GM13976 (cell line): ENCODE results near the gene HOXB5.

Source experiments
- DNase-seq: peaks from one replicate; pipeline ENCODE4 v3.0.0; 2012; ENCODE audit warnings: low spot score
- CTCF ChIP-seq: IDR thresholded peaks from 2 replicates; pipeline ENCODE4 v1.5.1; 2012; ENCODE audit warnings: borderline replicate concordance, mild to moderate bottlenecking; ENCODE audit not compliant: insufficient read depth; ENCODE audit errors: extremely low read depth, missing control alignments, control extremely low read depth
- in situ Hi-C: fragments of 300-500 bp; cut with MboI; formaldehyde crosslinking; loops from one replicate; pipeline ENCODE4 v1.12.0; 2022; ENCODE audit warnings: low sequenced_read_pairs, mixed read lengths, inconsistent platforms; ENCODE audit not compliant: unreplicated experiment

HOXB5 gene

GRCh38 chr17:48633266-48633677 lies 39.7 kb upstream of the HOXB5 start:
- no peak for TF ChIP-seq CTCF
- in situ Hi-C loops, result no loop called here
- no peak for DNase-seq

- TF ChIP-seq CTCF, result no peak
- no peak for DNase-seq
- in situ Hi-C loops, result no loop called here
These were observed 39.1 kb upstream of the HOXB5 start for GRCh38 chr17:48632579-48633265.

GRCh38 chr17:48631693-48632578 lies 38.4 kb upstream of the HOXB5 start:
- in situ Hi-C loops, result no loop called here
- peak; percentile 67 for DNase-seq
- TF ChIP-seq CTCF, result no peak

GRCh38 chr17:48630925-48631692 lies 37.5 kb upstream of the HOXB5 start:
- TF ChIP-seq CTCF, result no peak
- in situ Hi-C loops, result no loop called here
- no peak for DNase-seq

GRCh38 chr17:48630009-48630924 lies 36.7 kb upstream of the HOXB5 start:
- in situ Hi-C loops, result no loop called here
- no peak for DNase-seq
- no peak for TF ChIP-seq CTCF

GRCh38 chr17:48629411-48629759 lies 35.8 kb upstream of the HOXB5 start:
- no peak for TF ChIP-seq CTCF
- in situ Hi-C loops, result no loop called here
- no peak for DNase-seq
